Medulla oblongata (tissue), 1 donor: ENCODE measurements around the gene EMC6.

Experiments
- DNase-seq: peaks from one replicate; pipeline ENCODE4 v3.0.0-alpha.2; 2015; ENCODE audit errors: extremely low spot score

The EMC6 gene

DNA sequence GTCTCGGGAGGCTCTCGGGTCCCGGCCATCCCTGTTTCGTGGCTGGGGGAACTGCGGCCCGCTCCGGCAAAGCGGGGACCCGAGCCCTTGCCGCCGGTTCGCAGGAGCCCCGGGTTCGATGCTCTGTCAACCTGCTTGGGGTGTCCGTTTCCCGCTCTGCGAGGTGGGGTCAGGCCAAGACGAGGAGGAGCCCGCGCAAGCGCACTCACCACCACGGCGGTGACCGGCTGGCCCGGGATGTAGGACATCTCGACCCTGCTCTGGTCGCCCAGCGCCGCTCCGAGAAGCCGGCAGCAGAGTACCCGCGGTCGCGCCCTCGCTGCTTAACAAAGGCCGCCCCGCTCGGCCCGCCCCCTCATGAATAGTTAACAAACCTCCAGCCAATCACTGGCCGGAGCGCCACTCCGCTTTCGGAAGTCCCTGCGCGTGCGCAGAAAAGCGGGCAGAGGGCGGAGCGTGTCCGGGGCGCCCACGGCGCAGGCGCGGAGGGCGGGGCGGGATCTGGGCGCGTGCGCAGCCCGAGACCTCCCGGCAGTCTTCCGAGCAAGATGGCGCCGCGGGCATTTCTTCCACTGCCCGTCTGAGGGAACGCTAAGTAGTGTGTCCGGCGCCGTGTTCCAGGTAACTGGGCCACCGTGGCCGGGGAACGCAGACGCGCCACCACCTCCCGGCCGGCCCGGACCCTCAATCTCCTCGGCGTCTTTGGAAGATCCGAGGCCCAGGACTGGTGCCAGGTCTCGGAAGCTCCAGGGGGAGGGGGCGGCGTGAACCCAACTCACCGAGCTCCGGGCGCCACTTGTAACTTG lies at the start of gene EMC6, which contains the start of gene TAX1BP3:
Gene EMC6 (plus strand): TSS at position 534 of the 806 bp plus-strand sequence. CDS start 335 bp downstream, outside the sequence.
Gene TAX1BP3 (minus strand): TSS at position 300 of the 806 bp plus-strand sequence. CDS start 52 bp downstream, at position 248.
- peak; percentile 99 for DNase-seq

GRCh38 chr17:3621146-3621720 lies 47.4 kb upstream of the EMC6 start:
- DNase-seq: no peak

DNA sequence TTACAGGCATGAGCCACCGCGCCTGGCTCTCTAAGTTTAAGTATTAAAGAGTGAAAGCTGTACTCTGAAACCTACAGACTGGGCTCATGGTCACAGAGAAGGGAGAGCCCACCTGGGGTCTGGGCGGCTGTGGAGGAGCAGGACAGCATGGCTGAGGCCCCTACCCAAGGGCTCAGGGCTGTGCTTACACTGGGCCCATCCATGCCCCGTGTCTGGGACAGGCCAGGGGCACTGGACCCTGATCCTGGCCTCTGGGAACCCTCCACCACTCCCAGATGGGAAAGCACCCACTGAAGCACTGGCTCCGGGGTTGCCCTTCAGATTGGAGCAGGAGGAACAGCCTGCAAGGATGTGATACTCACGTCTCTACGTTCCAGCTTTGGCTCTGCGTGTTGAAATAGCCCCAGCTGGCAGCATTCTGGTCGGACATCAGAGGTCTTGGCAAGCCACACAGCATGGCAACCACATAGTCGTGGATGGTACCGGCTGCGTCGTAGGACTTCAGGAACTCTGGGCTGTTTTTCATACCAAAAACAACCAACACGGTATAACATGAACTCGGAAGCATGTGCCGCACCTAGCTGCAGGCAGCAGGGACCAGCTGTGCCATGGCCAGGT lies 45.5 kb upstream of the EMC6 start:
- DNase-seq: no peak

DNA sequence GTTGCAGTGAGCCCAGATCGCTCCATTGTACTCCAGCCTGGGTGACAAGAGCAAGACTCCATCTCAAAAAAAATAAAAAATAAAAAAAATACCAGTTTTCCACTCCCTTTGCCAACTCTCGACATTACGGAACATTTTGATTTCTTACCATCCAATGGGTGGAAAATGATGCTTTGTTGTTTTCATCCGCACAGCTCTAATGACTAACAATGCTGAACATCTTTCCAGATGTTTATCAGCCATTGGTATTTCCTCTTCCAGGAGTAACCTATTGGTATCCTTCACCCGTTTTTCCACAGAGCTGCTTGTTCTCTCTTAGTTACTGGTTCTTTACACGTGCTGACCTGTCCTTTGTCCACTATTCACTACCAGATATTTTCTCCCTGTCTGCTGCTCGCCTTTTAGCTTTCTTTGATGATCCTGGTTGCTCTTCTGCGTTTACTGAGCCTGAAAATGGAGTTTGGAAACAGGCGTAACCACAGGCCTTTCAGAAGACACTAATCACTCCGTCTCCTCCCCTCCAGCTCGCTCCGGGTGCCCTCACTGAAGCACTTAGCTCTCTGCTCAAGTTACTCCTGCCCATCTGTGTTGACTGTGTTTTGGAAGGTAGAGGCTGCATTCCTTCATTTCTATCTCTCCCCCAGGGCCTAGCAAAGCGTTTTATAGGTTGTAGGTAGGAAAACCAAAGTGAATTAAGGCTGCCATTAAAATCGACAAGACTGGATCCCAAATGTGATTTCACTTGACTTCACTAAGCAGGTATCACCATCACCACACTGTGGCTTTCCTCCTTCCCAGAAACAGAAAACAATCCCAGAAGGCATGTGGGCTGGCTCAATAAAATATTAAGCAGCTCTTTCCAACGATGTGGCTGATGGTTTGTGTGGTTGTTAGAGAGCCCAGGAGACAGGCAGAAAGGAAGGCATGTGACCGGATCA lies 41.5 kb upstream of the EMC6 start:
- DNase-seq: no peak

DNA sequence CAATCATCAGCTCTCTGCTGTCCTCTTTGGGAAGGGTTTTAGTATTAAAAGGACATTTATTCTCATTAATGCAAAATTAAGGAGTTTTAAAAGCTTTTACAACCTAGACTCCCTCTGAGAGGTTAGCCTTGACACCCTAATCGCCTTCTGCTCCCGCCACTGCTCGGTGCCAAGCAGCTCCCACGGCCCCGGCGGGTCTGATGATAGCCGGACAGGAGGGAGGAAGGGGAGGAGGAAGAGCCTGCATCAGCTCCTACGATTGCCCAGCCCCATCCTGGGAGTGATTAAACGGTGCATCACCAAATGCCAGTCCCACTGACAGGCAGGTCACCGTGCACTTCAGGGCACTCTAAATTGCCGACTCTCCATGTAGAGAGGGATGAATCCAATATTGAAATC lies 40.8 kb upstream of the EMC6 start:
- DNase-seq: no peak

DNA sequence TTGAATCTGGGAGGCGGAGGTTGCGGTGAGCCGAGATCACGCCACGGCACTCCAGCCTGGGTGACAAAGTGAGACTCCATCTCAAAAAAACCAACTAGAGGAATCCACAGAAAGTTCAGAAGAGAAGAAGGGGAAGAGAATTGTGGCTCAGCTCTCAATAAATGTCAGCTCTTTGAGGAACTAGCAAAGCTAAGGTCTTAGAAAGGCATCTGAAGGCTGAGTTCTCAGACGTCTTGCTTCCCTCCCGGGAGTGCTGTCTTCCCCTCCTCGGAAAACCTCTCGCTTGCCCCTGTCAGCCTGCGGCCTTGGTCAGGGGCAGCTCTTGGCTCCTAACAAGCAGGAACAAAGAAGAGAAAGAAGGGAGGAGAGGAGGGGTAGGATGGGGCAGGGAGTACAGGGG lies 37.8 kb upstream of the EMC6 start:
- peak; percentile 33 for DNase-seq

GRCh38 chr17:3632287-3632686 lies 36.3 kb upstream of the EMC6 start:
- no peak for DNase-seq

DNA sequence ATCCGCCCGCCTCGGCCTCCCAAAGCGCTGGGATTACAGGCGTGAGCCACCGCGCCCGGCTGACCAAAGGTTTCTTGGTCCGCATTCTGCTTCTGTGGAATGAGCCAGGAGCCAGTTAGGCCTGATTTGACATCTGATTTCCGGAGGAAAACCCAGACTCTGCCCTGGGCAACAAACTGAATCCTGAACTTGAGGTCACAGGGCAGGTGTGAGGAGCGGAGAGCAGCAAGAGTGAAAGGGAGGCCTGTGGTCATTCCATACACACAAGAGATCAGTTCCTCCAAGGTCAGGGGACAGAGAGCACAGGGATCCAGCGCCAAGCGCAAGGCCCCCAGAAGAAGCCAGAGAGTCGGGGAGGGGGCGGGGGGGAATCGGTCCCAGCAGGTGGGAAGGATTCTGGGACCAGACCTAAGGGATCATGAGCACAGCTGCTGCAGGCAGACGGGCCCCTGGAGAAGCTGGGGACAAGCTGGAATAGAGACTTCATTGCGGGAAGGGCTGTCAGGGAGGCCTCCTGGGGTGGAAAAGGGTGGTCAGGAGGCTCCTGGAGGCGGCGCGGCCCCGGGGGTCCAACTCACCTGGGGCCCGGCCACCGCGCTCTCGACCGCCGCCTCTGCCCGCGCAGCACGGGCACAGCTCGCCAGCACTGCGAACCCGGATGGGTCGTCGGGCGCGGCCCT lies 33.0 kb upstream of the EMC6 start:
- no peak for DNase-seq

GRCh38 chr17:3636154-3636907 lies 32.3 kb upstream of the EMC6 start, which contains the start of the genes CTNS and SHPK:
Gene CTNS, plus strand, starts transcription at chr17:3636760. Its CDS starts 3,447 bp downstream, at chr17:3640207.
Gene SHPK, minus strand, starts transcription at chr17:3636250. Its CDS starts 31 bp downstream, at chr17:3636219.
- peak; percentile 99 for DNase-seq

- no peak for DNase-seq
These were observed 31.7 kb upstream of the EMC6 start for GRCh38 chr17:3636908-3637373.

DNA sequence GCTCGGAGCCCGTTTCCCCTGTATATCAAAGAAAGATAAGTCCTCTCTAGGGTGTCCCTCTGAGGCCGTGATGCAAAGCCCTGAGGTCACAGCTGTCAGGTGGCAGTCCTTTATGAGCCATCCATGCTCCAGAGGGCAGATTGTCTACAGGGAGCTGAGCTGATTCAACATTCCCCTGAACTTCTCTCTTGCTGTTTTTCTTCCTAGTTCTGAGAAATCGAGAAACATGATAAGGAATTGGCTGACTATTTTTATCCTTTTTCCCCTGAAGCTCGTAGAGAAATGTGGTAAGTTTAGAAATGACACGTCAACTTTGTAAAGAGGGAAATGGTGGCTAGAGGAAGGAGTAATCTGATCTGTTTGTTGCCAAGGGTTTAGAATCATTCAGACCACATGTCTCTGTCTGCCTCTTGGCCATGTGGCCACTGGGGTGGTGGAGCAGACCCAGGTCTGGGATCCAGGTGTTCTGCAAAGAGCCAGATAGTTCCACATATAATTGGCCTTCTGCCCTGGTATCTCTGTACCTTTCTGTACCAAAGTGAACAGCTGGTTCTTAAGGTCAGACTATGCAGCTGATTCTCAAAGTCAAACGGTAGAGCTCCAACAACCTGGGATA lies 28.5 kb upstream of the EMC6 start:
- DNase-seq: peak; percentile 60

DNA sequence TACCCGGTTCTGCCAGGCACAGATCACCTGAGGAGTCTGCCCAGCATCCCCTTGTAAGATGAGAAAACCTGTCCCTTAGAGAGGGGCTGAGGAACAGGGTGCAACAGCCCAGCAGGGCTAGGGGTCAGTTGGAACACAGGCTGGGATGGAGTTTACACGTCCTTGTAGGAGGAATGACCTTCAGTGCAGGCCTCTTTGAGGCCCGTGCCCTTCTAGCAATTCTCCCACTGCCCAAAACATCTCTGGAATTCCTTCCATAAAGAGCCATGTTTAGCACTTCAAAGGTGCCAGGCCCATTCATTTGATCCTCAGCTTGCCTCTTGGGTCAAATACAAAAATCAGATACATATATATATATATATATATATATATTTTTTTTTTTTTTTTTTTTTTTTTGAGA lies 27.6 kb upstream of the EMC6 start:
- no peak for DNase-seq

DNA sequence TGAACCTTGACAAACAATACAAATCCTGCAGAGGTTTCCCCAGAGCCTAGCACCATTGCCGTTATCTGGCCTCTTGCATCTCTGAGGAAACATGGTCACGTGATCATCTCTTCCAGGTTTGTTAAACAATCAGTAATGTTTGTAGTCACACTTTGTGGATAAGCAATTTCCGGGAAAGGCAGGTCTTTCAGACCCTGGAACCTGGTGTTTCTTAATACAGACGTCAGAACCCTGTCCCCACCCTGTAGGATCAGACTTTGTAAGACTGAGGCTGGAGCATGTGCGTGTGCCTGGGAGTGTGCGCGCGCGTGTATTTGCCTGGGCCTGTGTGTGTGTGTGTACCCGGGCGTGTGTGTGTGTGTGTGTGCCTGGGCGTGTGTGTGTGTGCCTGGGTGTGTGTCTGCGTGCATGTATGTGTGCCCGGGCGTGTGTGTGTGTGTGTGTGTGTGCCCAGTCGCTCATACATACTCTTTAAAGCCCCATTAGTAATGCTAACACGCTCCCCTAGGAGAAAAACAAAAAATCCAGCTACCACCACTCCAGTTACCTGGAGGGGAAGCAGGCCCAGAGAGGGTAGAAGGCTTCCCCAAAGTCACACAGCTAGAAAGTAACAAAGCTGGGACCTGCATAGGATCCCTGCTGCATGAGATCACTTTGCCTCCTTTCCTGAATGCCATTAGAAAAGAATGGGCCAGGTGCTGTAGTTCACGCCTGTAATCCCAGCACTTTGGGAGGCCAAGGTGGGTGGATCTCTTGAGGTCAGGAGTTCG lies 26.7 kb upstream of the EMC6 start:
- DNase-seq: no peak

DNA sequence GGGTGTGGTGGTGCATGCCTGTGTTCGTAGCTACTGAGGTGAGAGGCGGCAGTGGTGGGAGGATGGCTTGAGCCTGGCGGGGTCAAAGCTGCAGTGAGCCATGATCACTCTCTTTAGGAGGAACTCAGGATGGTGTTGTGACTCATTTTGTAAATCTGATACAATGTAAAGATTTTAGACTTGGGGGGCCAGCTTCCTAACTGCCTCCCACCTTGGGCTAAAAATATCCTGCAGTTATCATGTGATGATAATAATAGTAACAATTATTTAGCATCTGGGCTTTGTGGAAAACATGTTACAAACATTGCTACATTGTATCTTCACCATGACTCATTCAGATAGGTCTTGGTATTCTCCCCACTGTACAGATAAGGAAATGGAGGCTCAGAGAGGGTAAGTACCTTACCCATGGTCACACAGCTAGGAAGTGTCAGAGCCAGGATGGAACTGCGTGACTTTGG lies 24.7 kb upstream of the EMC6 start:
- DNase-seq: no peak

DNA sequence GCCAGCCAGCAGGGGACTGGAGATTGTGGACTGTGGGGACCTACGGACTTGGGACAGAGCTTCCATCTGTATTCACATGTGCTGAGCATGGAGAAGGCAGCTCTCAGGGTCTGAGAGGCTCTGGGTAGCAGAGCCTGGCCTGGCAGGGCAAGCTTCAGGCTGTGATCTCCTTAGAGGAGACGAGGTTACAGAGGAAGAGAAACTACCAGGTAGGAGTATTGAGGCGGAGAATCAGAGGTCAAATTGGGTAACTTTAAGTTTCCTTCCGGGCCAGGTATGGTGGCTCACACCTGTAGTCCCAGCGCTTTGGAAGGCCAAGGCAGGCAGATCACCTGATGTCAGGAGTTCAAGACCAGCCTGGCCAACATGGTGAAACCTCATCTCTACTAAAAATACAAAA lies 23.3 kb upstream of the EMC6 start:
- DNase-seq: no peak

- no peak for DNase-seq
These were observed 21.4 kb upstream of the EMC6 start for GRCh38 chr17:3647251-3647650.

DNA sequence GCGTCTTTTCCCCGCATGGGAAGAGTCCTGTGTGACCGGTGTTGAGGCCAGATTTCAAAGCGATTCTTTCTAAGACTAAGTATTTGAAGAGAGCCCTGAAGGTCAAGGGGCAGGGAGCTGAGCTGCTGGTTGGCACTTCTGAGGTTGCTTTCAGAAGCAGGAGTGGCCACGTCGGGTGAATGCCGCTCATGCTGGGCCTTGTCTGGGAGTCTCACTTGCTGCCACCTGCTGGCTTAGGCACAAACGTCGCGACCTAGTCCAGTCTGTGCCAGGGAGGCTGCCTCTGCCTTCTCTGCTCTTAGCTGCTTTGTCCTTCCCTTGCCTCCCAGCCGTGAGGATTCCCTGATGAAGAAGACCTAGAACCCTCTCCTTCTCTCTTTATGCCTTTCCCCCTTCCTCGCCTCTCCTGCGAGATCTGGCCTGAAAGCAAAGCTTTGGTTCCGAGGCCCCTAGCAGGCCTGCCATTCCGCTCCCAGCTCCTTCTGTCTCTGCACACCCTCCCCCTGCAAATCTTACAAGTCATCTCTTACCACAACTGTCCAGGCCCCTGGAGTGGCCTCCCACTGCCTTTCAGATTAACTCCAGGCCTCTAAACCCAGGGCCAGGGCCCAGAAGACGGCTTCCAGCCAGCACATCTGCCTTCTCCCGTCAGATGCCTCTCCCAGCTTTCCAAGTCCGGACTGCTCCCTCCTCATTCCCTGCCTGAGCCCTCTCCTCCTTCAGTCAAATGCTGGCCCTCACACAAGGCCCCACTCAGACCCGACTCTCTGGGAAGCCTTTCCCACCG lies 20.6 kb upstream of the EMC6 start:
- peak; percentile 73 for DNase-seq

GRCh38 chr17:3655766-3656165 lies 12.8 kb upstream of the EMC6 start:
- DNase-seq: no peak
